Occipital lobe (tissue), 2 donors: ENCODE data around the gene PPP1R1B. TPM values are rescaled to one million over a fixed set of nuclear protein-coding genes. Genes with fewer than 3 reads are reported as not detected.

Experiments
- DNase-seq: peaks from one replicate; lab custom pipeline; 2025; lab: John Stamatoyannopoulos, UW
- total RNA-seq: library from RNA; depleted of rRNA; stranded (reverse); fragments of >200 nt; gene quantifications from one replicate; pipeline ENCODE4 v1.2.3, GENCODE V29; 2014

PPP1R1B gene
- total RNA-seq, 1 donor from 2014 or later, result 8.1 TPM

- DNase-seq, result no peak
These were observed 40.0 kb downstream of the PPP1R1B start for GRCh38 chr17:39666601-39667261.

- no peak for DNase-seq
These were observed 40.7 kb downstream of the PPP1R1B start for GRCh38 chr17:39667262-39667944.

DNA sequence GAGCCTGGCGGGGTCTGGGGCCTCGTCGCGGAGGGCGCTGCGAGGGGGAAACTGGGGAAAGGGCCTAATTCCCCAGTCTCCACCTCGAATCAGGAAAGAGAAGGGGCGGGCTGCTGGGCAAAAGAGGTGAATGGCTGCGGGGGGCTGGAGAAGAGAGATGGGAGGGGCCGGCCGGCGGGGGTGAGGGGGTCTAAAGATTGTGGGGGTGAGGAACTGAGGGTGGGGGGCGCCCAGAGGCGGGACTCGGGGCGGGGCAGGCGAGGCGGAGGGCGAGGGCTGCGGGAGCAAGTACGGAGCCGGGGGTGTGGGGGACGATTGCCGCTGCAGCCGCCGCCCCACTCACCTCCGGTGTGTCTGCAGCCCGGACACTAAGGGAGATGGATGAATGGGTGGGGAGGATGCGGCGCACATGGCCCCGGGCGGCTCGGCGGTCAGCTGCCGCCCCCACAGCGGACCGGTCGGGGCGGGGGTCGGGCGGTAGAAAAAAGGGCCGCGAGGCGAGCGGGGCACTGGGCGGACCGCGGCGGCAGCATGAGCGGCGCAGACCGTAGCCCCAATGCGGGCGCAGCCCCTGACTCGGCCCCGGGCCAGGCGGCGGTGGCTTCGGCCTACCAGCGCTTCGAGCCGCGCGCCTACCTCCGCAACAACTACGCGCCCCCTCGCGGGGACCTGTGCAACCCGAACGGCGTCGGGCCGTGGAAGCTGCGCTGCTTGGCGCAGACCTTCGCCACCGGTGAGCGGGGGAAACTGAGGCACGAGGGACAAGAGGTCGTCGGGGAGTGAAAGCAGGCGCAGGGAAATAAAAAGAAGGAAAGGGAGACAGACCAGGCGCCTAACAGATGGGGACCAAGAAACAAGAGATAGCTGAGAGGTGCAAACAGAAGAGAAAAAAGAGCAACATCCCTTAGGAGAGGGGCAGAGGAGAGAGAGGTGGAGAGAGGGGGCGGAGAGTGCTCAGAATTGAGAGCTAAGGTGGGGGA, 41.5 kb downstream of the PPP1R1B start, which contains the start of gene PNMT:
Gene PNMT (plus strand): TSS at position 509 of the 980 bp plus-strand sequence. CDS start 23 bp downstream, at position 532.
- DNase-seq, result no peak

DNA sequence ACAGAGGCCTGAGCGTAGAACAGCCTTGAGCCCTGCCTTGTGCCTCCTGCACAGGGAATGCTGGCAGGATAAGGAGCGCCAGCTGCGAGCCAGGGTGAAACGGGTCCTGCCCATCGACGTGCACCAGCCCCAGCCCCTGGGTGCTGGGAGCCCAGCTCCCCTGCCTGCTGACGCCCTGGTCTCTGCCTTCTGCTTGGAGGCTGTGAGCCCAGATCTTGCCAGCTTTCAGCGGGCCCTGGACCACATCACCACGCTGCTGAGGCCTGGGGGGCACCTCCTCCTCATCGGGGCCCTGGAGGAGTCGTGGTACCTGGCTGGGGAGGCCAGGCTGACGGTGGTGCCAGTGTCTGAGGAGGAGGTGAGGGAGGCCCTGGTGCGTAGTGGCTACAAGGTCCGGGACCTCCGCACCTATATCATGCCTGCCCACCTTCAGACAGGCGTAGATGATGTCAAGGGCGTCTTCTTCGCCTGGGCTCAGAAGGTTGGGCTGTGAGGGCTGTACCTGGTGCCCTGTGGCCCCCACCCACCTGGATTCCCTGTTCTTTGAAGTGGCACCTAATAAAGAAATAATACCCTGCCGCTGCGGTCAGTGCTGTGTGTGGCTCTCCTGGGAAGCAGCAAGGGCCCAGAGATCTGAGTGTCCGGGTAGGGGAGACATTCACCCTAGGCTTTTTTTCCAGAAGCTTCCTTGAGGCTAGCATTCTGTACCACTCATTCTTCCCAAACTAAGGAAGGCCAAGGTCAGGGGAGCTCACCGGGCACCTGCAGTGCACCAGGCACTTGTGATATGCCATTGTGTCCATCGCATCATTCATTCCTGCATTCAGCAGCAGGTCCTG, 43.4 kb downstream of the PPP1R1B start:
- no peak for DNase-seq

DNA sequence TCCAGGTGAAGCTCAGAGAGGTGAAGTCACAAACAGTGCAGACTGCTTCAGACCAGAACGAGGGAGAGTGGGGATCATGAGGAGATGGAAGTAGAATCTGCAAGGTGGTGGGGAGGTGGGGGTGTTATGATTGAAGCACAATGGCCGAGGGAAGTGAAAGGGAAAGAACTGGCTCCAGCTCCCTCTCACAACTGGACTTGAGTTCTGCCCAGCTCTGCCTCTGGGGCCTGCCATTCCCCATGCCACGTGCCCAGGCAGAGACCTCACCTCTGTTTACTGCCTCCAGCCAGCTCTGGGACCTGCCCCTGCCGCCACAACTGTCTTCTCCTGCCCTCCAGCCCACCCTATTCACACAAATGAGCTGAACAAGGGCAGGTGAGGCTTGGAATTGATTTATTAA, 44.0 kb downstream of the PPP1R1B start:
- DNase-seq, result no peak

- no peak for DNase-seq
These were observed 45.1 kb downstream of the PPP1R1B start for GRCh38 chr17:39671651-39672521.

GRCh38 chr17:39672522-39673334, 46.0 kb downstream of the PPP1R1B start:
- no peak for DNase-seq

DNA sequence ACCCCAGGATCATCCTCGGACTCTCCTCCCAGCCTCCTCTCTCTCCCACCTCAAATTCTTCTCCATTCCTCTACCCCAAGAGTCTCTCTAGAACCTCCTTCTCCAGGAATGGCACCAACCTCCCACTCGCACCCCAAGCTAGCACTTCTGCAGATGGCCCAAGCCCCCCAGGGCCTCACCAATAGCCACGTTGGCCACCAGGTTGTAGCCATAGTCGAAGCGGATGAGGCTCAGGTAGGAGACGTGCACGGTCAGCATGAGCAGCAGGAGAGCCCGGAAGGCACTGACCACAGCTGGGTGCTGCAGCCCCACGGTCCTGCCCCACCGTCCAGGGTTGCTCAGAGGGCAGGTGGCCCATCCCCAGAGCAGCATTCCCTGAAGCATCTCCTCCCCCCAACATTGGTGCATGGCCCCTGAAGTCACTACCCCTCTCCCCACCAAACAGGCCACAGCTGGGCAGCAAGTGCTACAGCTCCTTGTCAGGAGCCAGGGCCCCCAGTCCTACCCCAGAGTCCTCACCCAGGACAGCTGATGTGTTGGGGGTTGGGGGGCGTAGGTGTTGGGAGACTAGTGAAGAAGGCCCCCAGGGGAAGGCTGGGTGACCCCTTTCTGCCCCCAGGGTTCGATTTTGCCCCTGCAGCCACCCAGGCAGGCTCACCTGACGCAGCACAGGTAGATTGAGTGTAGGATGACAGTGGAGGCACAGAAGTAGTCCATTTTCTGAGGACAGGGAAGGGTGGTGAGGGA, 46.8 kb downstream of the PPP1R1B start:
- DNase-seq, result no peak

- no peak for DNase-seq
These were observed 47.4 kb downstream of the PPP1R1B start for GRCh38 chr17:39674179-39674578.

DNA sequence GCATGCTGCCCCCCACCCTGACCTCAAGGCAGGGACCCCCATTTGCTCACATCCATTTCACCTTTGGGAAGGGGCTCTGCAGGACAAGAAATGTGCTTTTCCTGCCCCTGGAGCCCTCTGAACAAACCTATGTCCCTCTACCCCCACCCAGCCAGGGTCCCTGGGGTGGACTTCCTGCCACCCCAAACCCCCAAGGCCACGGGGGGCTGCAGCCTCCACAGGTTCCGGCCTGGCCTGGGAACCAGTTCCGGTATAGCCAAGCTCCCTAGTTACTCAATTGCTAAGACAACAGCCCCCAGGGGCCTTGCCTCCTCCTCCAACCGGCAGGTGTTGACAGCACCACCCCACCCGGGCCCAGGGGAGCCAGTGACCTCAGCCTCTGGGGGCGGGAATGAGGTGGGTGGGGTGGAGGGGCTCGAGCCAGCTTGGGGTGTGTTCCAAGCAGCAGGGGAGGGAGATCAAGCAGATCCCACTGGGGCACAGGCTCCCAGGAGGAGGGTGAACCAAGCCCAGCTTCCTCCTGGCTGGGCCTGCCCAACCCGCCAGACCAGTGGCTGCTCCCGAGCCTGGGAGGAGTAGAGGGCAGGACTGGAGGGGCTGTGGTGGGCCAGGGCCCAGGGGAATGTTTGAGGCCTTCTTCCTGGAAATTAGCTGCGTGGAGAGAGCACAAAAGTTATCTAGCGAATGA, 48.1 kb downstream of the PPP1R1B start:
- no peak for DNase-seq

- DNase-seq, result no peak
These were observed 48.8 kb downstream of the PPP1R1B start for GRCh38 chr17:39675390-39676082.

GRCh38 chr17:39676198-39676819, 49.6 kb downstream of the PPP1R1B start:
- DNase-seq, result peak; percentile 70

DNA sequence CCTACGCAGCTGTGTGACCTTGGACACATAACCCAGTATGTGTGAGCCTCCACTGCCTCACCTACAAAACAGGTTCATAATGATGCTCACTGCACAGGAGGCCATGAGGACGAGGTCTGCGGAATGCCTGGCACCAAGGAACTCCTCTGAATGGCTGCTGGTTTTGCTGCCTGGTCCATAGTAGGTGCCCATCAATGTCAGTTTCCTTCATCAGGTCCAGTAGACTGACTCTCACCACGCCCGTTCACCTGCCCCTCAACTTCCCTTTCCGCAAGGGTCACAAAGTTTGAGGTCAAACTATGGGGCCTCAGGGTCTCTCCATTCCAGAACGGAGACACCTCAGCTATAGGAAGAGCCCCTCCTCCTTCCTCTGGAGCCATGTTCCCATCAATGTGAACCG, 50.3 kb downstream of the PPP1R1B start:
- DNase-seq, result no peak

DNA sequence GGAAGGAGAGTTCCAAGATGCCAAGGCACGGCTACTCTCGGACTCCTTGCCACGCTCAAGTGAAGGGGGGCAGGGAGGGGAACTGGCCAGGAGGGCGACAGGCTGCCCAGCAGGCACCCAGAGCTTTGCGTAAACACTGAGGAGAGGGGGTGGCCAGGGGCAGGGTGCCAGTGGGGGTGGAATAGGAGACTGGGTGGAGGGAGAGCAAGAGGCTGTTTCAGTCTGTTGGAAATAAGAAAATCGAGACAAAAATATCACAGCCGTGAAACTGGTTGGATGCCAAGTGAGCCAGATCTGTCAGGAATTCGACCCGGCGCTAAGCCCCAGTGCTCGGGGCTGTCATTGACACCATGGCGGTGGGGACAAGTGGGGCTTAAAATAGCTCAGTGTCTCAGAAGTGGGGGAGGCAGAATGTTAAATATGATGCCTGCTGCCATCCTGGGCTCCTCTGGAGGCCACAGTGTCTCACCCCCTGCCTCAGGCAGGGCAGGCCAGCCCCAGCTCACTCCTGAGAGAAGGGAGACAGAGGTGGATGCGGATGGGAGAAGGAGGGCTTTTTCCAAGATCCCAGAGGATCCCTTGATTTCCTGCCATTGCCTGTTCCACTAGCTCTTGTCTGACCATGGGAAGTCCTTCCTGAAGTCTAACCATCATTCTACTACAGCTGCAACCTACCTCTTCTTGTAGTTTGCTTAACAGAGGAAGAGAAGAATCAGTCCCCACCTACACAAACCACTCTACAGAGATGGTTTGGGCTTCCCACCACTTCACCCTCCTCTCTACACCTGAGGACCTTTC, 51.0 kb downstream of the PPP1R1B start:
- peak; percentile 57 for DNase-seq

- DNase-seq, result no peak
These were observed 51.8 kb downstream of the PPP1R1B start for GRCh38 chr17:39678340-39679116.
